Measurements from ENCODE around the gene VTI1A. TPM values are rescaled to one million over a fixed set of nuclear protein-coding genes. Genes with fewer than 3 reads are reported as not detected.

VTI1A gene
- total RNA-seq, 1 donor from 2014 or later, result 18.7 TPM

- DNase-seq (no peak), ATAC-seq (ENCODE audit: poor library complexity) (no peak)
- intact Hi-C loops (cut with DNase I), result no loop called here
Observed at GRCh38 chr10:112801004-112801403, 354.0 kb downstream of the VTI1A start.

GRCh38 chr10:112801748-112802147 is 354.7 kb downstream of the VTI1A start:
- DNase-seq, result no peak
- intact Hi-C loops (cut with DNase I), result no loop called here
- ATAC-seq (ENCODE audit: poor library complexity), result no peak

GRCh38 chr10:112802411-112803022 is 355.5 kb downstream of the VTI1A start:
- DNase-seq (no peak), ATAC-seq (ENCODE audit: poor library complexity) (no peak)
- intact Hi-C loops (cut with DNase I), result no loop called here

GRCh38 chr10:112803961-112804401 is 357.0 kb downstream of the VTI1A start:
- intact Hi-C loops (cut with DNase I), result no loop called here

DNA sequence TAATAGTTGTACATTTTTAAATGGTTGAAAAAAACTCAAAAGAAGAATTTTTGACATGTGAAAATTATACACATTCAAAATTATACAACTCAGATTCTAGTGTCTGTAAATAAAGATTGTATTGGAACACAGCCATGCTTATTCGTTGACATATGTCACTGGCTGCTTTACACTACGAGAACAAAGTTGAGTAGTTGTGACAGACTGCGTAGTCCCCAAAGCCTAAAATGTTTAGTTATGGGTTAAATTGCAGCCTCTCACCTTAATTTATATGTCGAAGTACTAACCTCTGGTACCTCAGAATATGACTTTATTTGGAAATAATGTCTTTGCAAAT is 358.2 kb downstream of the VTI1A start:
- intact Hi-C loops (cut with DNase I), result no loop called here
- no peak for ATAC-seq (ENCODE audit: poor library complexity)

More at GRCh38 chr10:112803961-112804401, 357.0 kb downstream of the VTI1A start:
- ATAC-seq (ENCODE audit: poor library complexity) (no peak), DNase-seq (no peak)

GRCh38 chr10:112805701-112806100 is 358.7 kb downstream of the VTI1A start:
- intact Hi-C loops (cut with DNase I), result no loop called here
- DNase-seq (no peak), ATAC-seq (ENCODE audit: poor library complexity) (no peak)

More for the DNA sequence above, 358.2 kb downstream of the VTI1A start:
- no peak for DNase-seq

- intact Hi-C loops (cut with DNase I), result no loop called here
- no peak for ATAC-seq (ENCODE audit: poor library complexity)
- DNase-seq, result no peak
Observed at GRCh38 chr10:112807013-112807412, 360.0 kb downstream of the VTI1A start.

DNA sequence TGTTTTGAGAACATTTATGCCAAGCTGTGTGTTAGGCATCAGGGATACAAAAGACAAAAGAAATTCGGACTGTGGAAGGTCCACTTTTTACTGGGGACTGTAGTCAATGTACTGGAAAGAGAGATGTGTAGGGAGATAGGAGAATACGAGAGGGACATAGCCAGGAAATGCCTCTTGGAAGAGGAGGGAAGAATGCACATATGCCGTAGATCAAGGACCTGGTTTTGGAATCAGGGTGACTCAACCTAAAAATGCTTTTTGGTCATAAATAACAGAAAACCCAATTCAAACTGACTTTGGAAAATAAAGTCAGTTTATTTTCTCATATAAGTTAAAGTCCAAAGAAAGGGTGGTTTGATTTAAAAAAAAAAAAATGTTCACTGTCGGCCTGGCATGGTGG is 362.7 kb downstream of the VTI1A start:
- DNase-seq (no peak), ATAC-seq (ENCODE audit: poor library complexity) (no peak)
- intact Hi-C loops (cut with DNase I), result no loop called here

- DNase-seq (no peak), ATAC-seq (ENCODE audit: poor library complexity) (no peak)
- intact Hi-C loops (cut with DNase I), result no loop called here
Observed at GRCh38 chr10:112810711-112811151, 363.7 kb downstream of the VTI1A start.

- DNase-seq, result no peak
- intact Hi-C loops (cut with DNase I), result no loop called here
- ATAC-seq (ENCODE audit: poor library complexity), result no peak
Observed at GRCh38 chr10:112811741-112812551, 364.9 kb downstream of the VTI1A start.

DNA sequence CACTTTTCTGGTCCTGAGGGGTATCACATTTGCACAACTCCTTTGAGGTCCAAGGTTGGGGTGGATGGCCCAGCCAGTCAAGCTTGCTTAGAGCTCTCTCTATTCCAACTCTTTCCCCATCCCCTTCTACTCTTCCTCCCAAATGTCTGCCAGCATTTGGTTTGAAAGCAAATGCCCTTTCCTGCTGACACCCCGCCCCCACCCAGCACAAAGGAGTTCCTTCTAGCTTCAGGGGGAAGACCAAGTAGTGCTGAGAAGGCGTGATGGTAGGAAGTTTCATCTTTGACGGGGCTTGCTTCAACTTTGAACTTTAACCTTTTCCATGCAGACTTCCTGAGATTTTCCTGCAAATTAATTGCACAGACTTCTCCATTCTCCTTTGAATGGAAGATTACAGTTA is 365.6 kb downstream of the VTI1A start:
- ATAC-seq (ENCODE audit: poor library complexity) (no peak), DNase-seq (no peak)
- intact Hi-C loops (cut with DNase I), result no loop called here

DNA sequence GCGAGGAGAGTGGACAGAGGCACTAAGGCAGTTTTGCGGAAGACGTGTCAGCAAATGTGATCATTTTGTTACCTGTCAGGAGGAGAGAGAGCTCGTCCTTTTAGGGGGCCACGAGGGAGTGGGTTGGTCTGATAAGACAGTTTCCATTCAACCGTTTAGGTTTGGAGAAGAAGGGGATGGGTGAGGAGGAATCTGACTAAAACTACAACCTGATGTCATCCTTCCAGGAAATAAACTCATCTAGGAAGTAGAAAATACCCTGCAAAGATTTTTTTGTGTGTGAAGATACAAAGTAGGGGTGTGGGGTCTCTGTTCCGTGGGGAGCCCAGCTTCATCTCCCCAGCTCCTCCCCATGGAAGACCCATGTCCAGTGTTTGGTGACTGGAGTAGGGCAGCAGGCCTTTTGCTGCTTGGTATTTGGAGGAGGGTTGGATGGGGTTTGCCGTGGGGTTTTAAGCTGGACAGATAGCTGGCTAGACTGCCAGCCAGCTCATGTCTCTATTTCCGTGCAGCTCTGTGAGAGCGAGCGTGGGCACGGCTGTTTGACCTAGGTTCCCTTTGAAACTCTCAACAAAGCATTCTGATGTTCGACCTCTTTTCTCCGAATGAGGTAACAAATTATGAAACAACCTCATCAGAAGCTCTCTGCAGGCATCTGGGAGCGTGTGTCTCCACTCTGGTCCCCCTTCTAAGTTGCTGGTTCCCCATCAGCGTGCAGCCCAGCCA is 367.0 kb downstream of the VTI1A start:
- ATAC-seq (ENCODE audit: poor library complexity) (no peak), DNase-seq (no peak)
- intact Hi-C loops (cut with DNase I), result no loop called here

GRCh38 chr10:112815269-112816032 is 368.4 kb downstream of the VTI1A start:
- DNase-seq, result no peak
- intact Hi-C loops (cut with DNase I), result no loop called here
- peak; percentile 48 for ATAC-seq (ENCODE audit: poor library complexity)

- intact Hi-C loops (cut with DNase I), result no loop called here
- DNase-seq (no peak), ATAC-seq (ENCODE audit: poor library complexity) (peak; percentile 16)
Observed at GRCh38 chr10:112816033-112816430, 369.0 kb downstream of the VTI1A start.

DNA sequence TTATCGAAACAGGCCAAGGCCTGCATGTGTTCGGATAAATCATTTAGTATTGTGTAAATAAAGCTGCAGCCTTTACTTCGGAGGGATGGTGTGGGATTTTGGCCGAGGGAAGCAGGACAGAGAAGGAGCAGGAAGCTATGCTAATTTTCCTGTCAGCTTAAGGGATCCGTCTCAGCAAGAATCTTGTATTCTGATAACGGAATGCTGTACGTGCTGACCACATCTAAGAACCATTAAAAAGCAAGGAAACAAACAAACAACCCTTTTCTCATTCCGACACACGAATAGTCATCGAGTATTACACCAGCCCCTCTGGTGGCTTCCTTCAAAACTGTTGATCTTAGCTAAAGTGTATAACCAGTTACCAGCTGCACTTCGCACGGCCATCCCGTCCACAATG is 369.9 kb downstream of the VTI1A start:
- DNase-seq, result no peak
- intact Hi-C loops (cut with DNase I), result no loop called here
- ATAC-seq (ENCODE audit: poor library complexity), result no peak

GRCh38 chr10:112817981-112818777 is 371.2 kb downstream of the VTI1A start:
- intact Hi-C loops (cut with DNase I), result no loop called here
- no peak for DNase-seq
- ATAC-seq (ENCODE audit: poor library complexity), result no peak

DNA sequence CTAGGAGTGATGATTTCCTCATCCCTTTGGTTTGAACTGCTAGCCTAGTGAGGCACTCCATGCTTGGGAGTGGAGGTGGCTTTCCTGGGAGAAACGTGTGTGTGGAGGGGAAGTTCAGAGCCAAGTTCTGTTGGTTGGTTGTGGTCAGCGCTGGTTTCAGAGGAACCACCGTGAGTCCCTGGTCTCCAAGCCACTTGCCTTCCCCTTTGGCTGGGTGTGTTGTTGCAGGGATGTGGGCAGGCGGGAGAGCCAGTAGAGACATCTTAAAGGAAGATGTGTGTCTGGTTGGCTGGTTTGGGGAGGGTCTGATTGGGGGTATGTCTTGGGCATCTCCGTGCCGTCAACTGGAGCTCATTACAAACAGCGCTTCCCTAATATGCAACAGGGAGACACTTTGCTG is 372.2 kb downstream of the VTI1A start:
- intact Hi-C loops (cut with DNase I), result no loop called here
- ATAC-seq (ENCODE audit: poor library complexity) (no peak), DNase-seq (no peak)

DNA sequence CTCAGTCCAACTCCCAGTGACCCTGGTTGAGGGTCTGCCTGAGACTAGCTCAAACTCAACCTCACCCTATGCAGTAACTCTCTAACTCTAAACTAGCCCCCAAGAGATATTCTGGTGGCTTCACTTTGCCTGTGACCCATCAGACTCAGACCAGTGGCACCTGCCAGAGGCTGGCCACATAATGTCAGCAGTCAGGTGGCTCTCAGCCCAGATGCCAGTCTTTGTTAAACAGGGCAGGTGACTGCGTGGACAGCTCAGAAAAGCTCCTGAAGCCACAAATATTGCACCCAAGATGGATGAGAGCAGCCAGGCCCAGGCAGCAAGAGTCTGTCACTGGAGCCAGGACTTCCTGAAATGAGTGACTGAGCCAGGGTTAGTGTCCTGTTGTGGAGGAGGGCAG is 373.3 kb downstream of the VTI1A start:
- no peak for ATAC-seq (ENCODE audit: poor library complexity)
- intact Hi-C loops (cut with DNase I), result no loop called here

More for the DNA sequence above, 373.3 kb downstream of the VTI1A start:
- DNase-seq, result no peak
